Activated T-helper 2 cell treated with anti-CD3 and anti-CD28 coated beads, Interferon-gamma antibody, Interleukin-2, Interleukin-4, amounts not matched to agents 10 μg/mL and 5 μg/mL and 100 μg/mL, durations not matched to agents 14 hours and 24 hours and 36 hours (primary cell): ENCODE results near the gene MSLN. TPM values are rescaled to one million over a fixed set of nuclear protein-coding genes. Genes with fewer than 3 reads are reported as not detected.

Experiments
- DNase-seq: peaks from one replicate; pipeline ENCODE4 v3.0.0; 2021; ENCODE audit warnings: low spot score
- H3K27ac Mint-ChIP-seq: one replicate; pipeline ENCODE4 v1.8.0; 2021; ENCODE audit warnings: mixed read lengths
- H3K27me3 Mint-ChIP-seq: one replicate; pipeline ENCODE4 v1.8.0; 2021; ENCODE audit warnings: low read depth, mixed read lengths
- H3K36me3 Mint-ChIP-seq: one replicate; pipeline ENCODE4 v1.8.0; 2021; ENCODE audit warnings: low read depth, mixed read lengths
- H3K4me1 Mint-ChIP-seq: one replicate; pipeline ENCODE4 v1.8.0; 2021; ENCODE audit warnings: low read depth, mixed read lengths
- H3K4me3 Mint-ChIP-seq: one replicate; pipeline ENCODE4 v1.8.0; 2021; ENCODE audit warnings: low read depth, mild to moderate bottlenecking, moderate library complexity, mixed read lengths
- H3K9me3 Mint-ChIP-seq: one replicate; pipeline ENCODE4 v1.8.0; 2021; ENCODE audit warnings: mixed read lengths
- intact Hi-C: fragments of 100-400 bp; cut with micrococcal nuclease; formaldehyde crosslinking; loops from one replicate; pipeline ENCODE4 v1.15.1; 2023
- total RNA-seq: library from RNA; stranded (reverse); gene quantifications from 2 replicates; pipeline ENCODE4 v1.2.3, GENCODE V29; 2022

Gene MSLN
- total RNA-seq, 1 donor from 2014 or later, result not detected

- Mint-ChIP-seq H3K27ac (no peak overlapping the region), H3K4me1 (peaks cover 3% of the 10 kb centered on the region), H3K36me3 (peaks cover 25% of the 10 kb centered on the region), H3K27me3 (no peaks in the 10 kb centered on the region), H3K4me3 (no peak overlapping the region), H3K9me3 (no peaks in the 10 kb centered on the region)
- intact Hi-C loops, result no loop called here
- DNase-seq, result no peak
Observed at GRCh38 chr16:794091-794822, 33.7 kb downstream of the MSLN start.

DNA sequence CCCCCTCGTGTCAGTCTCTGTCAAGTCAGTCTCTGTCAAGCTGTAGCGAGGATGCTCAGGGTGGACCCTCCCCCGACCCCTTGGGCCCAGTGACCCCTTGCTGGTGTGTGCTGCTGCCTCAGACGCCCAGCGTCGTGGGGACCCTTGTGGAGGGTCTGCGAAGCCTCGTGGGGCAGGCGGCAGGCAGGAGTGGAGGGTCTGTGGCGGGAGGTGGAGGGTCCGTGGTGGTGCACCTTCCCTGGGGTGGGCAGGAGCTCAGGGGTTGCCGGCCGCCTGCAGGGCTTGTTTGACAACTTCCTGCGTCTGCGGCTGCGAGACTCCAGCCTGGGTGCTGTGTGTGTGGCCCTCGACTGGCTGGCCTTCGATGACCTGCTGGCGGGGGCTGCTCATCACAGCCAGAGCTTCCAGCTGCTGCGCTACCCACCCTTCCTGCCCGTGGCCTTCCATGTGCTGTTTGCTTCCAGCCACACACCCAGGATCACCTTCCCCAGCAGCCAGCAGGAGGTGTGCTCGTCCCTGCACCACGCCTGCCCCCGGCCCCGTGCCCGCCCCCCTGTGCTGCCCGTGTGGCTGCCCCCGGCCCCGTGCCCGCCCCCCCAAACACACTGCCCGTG is 34.4 kb downstream of the MSLN start:
- H3K4me1 Mint-ChIP-seq, result peaks cover under 1% of the 10 kb centered on the region
- no peak overlapping the region for H3K27ac Mint-ChIP-seq
- no peak for DNase-seq
- peaks cover 25% of the 10 kb centered on the region for H3K36me3 Mint-ChIP-seq
- intact Hi-C loops, result no loop called here
- H3K4me3 Mint-ChIP-seq, result no peak overlapping the region
- no peaks in the 10 kb centered on the region for H3K9me3 Mint-ChIP-seq
- no peaks in the 10 kb centered on the region for H3K27me3 Mint-ChIP-seq

DNA sequence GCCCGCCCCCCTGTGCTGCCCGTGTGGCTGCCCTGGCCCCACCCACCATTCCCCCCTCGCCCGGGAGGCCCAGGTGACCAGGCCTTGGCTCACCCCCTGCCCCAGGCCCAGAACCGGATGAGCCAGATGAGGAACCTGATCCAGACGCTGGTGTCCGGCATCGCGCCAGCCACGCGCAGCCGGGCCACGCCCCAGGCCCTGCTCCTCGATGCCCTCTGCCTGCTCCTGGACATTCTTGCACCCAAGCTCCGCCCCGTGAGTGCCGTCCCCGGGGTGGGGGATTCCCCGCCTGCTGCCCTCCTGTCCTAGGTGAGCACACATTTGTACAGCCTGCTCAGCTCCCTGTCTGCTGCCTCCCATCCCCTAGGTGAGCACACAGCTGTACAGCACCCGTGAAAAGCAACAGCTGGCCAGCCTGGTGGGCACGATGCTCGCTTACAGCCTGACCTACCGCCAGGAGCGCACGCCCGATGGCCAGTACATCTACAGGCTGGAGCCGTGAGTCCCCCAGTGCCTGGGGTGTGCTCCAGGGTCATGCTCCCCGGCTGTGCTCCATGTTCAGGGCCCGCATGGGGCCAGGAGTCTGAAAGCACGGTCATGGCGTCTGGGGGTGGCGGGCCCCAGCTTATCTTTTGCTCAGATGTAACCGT is 35.2 kb downstream of the MSLN start:
- intact Hi-C loops, result no loop called here
- Mint-ChIP-seq H3K4me3 (no peak overlapping the region), H3K36me3 (peaks cover 25% of the 10 kb centered on the region), H3K27ac (no peak overlapping the region), H3K9me3 (no peaks in the 10 kb centered on the region), H3K27me3 (no peaks in the 10 kb centered on the region), H3K4me1 (no peaks in the 10 kb centered on the region)
- DNase-seq, result no peak

GRCh38 chr16:796296-797119 is 36.0 kb downstream of the MSLN start:
- H3K4me1 Mint-ChIP-seq, result no peaks in the 10 kb centered on the region
- H3K27ac Mint-ChIP-seq, result no peak overlapping the region
- intact Hi-C loops, result no loop called here
- no peaks in the 10 kb centered on the region for H3K9me3 Mint-ChIP-seq
- H3K4me3 Mint-ChIP-seq, result no peak overlapping the region
- H3K36me3 Mint-ChIP-seq, result peaks cover 19% of the 10 kb centered on the region
- H3K27me3 Mint-ChIP-seq, result peaks cover 5% of the 10 kb centered on the region
- no peak for DNase-seq

- H3K27me3 Mint-ChIP-seq, result peaks cover 5% of the 10 kb centered on the region
- H3K27ac Mint-ChIP-seq, result no peak overlapping the region
- no peak for DNase-seq
- intact Hi-C loops, result no loop called here
- no peak overlapping the region for H3K4me3 Mint-ChIP-seq
- peaks cover 14% of the 10 kb centered on the region for H3K36me3 Mint-ChIP-seq
- H3K9me3 Mint-ChIP-seq, result no peaks in the 10 kb centered on the region
- H3K4me1 Mint-ChIP-seq, result no peaks in the 10 kb centered on the region
Observed at GRCh38 chr16:797120-797420, 36.5 kb downstream of the MSLN start.

DNA sequence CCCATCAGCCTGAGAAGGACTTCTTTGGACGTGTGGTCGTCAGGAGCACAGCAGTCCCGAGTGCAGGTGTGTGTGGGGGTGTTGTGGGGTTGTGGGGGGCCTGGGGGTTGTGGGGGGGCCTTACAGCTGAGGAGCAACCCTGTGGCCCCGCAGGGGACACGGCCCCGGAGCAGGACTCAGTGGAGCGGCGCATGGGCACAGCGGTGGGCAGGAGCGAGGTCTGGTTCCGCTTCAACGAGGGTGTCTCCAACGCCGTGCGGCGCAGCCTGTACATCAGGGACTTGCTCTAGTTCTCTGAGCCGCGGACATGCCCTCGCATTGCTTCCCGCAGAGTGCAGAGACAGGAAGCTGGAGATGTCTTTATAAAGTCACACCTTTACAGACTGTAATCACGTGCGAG is 37.2 kb downstream of the MSLN start:
- DNase-seq, result no peak
- Mint-ChIP-seq H3K9me3 (no peaks in the 10 kb centered on the region), H3K4me3 (no peak overlapping the region), H3K36me3 (peaks cover 14% of the 10 kb centered on the region), H3K4me1 (no peaks in the 10 kb centered on the region), H3K27me3 (peaks cover 5% of the 10 kb centered on the region), H3K27ac (no peak overlapping the region)
- intact Hi-C loops, result no loop called here

GRCh38 chr16:798666-799065 is 38.1 kb downstream of the MSLN start:
- no peaks in the 10 kb centered on the region for H3K4me1 Mint-ChIP-seq
- no peak overlapping the region for H3K27ac Mint-ChIP-seq
- H3K9me3 Mint-ChIP-seq, result no peaks in the 10 kb centered on the region
- H3K36me3 Mint-ChIP-seq, result peaks cover 14% of the 10 kb centered on the region
- H3K27me3 Mint-ChIP-seq, result peaks cover 5% of the 10 kb centered on the region
- intact Hi-C loops, result no loop called here
- no peak for DNase-seq
- no peak overlapping the region for H3K4me3 Mint-ChIP-seq

DNA sequence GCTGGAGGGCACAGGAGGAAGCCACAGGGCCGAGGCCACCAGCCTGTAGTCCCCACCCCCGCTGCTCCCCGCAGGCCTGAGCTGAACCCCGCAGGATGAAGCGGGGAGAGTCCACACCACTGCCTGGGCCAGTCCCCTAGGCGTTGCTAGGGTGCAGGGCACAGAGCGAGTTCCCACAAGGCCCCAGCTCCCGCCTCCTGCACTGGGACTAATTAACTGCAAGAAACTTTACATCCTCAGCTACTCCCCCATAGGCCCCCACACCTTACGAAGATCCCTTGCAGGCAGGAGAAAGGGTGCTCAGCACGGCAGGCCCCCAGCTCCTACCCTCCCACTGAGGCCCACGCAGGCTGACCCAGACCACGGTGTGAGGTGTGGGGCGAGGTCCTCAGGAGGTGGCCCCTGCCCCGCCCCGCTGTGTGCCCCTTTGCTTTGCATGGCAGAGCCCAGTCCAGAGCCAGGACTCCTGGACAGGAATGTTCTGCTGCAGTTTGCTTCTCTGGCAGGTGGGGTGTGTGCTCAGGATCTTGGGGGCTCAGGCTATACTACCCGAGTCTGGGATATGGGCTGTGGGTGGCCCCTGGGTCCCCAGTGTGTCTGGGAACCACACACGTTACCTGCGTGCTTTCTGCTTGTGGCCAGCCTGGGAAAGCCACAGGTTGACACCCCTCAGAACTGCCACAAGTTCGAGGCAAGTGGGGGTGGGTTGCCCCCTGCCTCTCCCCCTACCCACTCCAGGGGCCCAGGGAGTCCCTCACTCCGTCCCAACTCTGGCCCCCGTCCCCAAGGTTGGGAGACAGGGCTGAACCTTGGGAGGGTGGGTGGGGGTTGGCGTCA is 38.8 kb downstream of the MSLN start:
- Mint-ChIP-seq H3K27ac (no peak overlapping the region), H3K4me3 (no peak overlapping the region), H3K4me1 (no peaks in the 10 kb centered on the region), H3K9me3 (no peaks in the 10 kb centered on the region), H3K36me3 (peaks cover 14% of the 10 kb centered on the region), H3K27me3 (peaks cover 5% of the 10 kb centered on the region)
- DNase-seq, result no peak
- intact Hi-C loops, result no loop called here

DNA sequence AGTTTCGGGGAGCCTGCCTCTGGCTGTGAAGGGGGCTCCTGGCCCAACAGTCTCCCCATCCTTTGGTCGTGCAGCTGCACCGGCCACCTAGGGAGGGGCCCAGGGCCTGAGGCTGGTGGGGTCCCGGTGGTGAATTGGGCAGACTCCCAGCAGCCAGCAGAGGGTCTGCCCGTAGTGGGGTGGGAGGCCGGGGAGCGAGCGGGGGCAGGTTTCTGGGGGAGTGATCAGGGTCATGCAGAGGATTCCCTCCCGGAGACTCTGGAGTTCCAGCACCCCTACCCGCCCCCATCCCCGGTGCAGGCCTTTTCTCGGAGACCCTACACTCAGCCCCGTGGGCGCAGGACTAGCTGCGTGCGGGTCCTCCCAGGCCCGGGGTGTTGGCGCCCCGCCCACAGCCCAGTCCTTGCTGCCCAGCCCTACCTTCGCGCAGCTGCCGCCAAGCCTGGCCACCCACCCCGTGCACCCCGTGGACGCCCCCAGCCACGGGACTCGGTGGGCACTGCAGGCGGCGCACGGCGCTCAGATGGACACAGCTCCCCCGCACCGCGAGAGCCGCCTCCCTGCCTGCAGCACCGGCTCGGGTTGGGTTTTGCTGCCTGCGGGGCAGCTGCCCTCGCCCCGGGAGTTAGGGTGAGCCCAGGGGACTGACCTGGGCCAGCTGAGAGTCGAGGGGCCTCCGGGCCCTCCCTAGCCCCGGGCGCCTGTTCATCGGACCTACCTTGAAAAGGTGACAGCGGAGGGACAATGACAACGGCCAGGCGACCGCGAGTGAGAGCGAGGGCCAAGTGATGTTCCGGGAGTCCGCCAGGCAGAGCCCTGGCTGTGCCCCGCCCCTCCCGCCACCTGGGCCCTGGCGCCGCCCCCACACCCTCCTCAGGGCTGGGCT is 39.7 kb downstream of the MSLN start, which contains the start of gene GNG13:
TSS of gene GNG13 (minus strand) at position 787 of the 886 bp plus-strand sequence. CDS start 1,657 bp downstream, outside the sequence.
- Mint-ChIP-seq H3K27me3 (peaks cover 5% of the 10 kb centered on the region), H3K4me1 (no peaks in the 10 kb centered on the region), H3K9me3 (no peaks in the 10 kb centered on the region), H3K36me3 (peaks cover 14% of the 10 kb centered on the region), H3K4me3 (no peak within 1 kb of the TSS), H3K27ac (no peak within 1 kb of the TSS)
- DNase-seq, result no peak
- intact Hi-C loops, result loop anchor here (10.0 kb wide), 1 partner anchor 165 kb away; no protein-coding TSS in a partner anchor

GRCh38 chr16:800834-801511 is 40.4 kb downstream of the MSLN start:
- no peaks in the 10 kb centered on the region for H3K9me3 Mint-ChIP-seq
- H3K27me3 Mint-ChIP-seq, result peaks cover 5% of the 10 kb centered on the region
- H3K4me3 Mint-ChIP-seq, result no peak overlapping the region
- no peaks in the 10 kb centered on the region for H3K4me1 Mint-ChIP-seq
- DNase-seq, result no peak
- intact Hi-C loops, result loop anchor here (10.0 kb wide), 1 partner anchor 164 kb away; no protein-coding TSS in a partner anchor
- peaks cover 12% of the 10 kb centered on the region for H3K36me3 Mint-ChIP-seq
- no peak overlapping the region for H3K27ac Mint-ChIP-seq
